HG03095 (cell line): Measurements from ENCODE around the gene OTOF.

ENCODE experiments used
- ATAC-seq: cut with Tn5 transposase; IDR thresholded peaks from one replicate; pipeline ENCODE4 v1.9.1; 2021; ENCODE audit warnings: moderate library complexity; ENCODE audit not compliant: unreplicated experiment

Gene OTOF

DNA sequence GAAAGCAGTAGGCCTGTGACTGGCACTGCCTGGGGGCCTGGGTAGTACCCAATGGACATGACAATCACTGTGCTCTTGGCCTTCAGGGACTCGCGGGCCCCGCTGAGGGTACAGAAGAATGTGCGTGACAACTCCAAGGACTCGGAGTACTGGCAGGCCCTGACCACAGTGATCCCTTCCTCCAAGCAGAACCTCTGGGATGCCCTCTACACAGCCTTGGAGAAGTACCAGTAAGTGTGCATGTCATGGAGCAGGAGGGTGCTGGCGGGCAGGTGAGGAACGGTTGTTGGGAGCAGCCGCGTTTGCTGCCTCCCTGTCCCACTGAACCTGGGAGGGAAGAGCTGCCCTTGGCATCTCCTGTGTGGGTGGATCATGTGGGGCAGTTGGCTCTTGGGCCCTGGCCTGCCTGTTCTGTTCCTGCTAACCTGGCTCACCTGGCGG, 23.3 kb downstream of the OTOF start:
- ATAC-seq: no peak

DNA sequence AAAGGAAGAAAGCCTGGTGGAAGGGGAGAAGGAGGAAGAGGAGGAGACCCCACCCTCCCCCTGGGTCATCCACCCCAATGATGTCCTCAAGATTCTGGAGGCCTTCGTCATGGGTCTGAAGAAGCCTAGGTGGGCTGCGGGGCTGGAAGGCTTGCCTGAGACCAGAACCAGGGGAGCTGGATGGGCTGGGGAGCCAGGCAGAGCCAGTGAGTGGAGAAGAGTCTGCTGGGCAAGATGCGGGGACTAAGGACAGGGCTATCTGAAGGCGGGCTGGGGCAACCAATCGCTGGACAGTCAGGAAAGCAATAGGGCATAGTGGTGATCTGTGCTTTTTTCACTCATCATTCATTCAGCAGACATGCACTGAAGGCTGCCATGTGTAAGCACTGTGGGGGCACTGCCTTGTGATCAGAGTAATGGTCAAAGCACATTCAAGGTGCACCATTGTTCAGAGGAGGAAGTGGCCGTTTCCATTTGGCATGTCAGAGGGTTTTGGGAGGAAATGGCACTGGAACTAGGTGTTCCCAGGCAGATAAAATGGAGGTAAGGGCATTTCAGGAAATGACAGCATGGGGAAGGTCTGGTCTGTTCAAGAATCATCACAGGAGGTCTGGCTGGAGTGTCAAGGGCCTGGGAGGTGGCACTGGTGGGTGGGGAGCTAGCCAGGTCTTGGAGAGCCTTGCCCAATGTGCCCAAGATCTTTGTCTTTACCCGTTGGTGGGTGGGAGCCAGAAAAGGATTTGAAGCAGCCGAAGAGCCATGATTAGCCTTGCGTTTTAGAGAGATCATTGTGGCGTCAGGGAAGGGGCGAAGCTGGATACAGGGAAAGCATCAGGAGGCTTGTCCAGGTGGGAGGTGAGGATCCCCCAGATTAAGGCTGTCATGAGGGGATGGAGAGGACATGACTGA, 24.2 kb downstream of the OTOF start:
- no peak for ATAC-seq

GRCh38 chr2:26451700-26452099, 26.2 kb downstream of the OTOF start:
- ATAC-seq: no peak

- no peak for ATAC-seq
Measured at GRCh38 chr2:26450031-26450635, 27.8 kb downstream of the OTOF start.

GRCh38 chr2:26449278-26450030, 28.5 kb downstream of the OTOF start:
- ATAC-seq: no peak

DNA sequence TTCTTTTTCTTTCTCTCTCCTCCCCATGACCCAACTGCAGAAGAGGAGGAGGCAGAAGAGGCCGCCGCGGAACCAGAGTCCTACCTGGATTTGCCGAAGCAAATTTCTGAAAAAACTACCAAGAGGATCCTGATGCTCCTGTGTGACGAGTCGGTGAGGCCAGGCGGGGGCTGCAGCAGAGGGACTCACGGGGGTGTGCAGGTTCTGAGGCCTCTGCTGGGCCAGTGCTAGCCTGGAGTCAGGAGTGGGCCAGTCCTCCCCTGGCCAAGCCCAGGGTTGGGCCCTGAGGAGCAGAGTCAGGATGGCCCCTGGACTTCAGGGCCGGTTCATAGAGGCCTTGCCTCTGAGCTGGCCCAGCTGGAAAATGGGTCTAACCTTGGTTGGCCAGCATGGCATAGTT, 29.3 kb downstream of the OTOF start:
- no peak for ATAC-seq

- no peak for ATAC-seq
Measured at GRCh38 chr2:26444236-26444635, 33.7 kb downstream of the OTOF start.

DNA sequence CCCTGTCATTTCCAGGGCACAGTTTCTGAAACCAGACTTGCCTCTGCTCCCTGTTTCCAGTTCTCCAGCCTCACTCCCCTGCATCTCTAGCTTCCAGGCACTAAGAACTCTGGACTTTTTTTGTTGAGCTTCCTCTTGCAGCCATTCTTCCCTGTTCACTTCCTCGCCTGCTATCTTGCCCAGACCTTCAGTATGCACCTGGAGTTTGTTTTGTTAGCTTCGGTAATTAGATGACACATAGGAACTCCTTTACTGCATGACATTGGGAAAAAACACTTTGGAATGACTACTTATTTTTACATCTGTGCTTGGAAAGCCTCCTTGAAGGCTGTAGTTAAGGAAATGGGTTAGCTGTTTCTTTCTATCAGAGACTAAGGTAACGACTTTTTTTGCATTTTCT, 35.2 kb downstream of the OTOF start:
- ATAC-seq: no peak

DNA sequence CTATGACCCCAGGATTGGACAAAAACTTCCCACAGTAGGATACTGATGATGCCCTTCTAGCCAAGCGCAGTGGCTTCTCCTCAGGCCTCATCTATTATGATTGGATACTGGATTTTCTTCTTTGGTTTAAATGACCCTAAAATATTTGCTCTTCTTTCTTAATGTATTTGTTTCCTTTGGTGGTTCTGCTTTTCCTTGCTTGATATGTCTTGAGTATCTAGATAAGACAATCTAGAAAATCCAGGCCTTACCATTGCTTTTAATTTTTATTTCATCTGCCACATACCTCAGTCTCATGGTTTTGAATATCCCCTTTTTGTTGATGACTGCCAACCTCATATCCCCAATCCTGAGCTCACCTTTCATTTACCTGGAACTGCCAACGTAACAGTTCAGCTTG, 35.6 kb downstream of the OTOF start:
- ATAC-seq: no peak

DNA sequence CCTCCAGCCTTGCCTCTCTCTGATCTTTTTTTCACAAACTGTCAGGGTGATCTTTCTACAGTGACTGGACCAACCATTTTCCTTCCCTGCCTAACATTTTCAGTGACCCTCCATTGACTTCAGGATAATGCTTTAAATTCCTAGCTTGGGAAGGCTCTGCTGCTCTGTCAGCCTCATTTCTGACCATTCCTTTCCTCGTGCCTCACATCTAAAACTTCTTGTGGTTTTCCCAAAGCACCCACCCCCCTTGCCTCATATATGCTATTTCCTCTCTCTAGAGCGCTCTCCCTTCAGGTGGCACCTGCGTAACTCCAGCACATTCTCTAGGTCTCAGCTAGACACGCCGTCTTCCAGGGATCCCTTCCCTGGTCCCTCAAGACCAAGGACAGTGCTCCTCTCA, 39.0 kb downstream of the OTOF start:
- no peak for ATAC-seq

DNA sequence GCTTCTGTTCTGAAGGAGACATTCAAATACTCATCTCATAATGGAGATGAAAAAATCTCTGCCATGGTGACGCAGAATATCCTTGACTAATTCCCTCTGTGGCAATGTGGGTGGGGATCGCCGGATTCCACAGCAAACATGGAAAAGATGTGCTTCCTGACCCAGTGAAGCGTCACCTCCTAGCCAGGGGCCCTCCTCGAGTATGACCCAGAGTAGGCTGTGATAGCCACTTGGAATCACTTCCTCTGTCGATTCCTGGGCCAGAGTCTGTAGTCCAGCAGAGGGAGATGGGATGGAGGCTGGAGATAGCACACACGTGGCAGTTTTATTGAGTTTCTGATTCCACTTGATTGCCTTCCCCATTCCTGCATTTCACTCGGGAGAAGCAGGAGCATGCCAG, 39.4 kb downstream of the OTOF start:
- no peak for ATAC-seq

- ATAC-seq: no peak
Measured at GRCh38 chr2:26435106-26435505, 42.8 kb downstream of the OTOF start.

- no peak for ATAC-seq
Measured at GRCh38 chr2:26432859-26433258, 45.1 kb downstream of the OTOF start.

DNA sequence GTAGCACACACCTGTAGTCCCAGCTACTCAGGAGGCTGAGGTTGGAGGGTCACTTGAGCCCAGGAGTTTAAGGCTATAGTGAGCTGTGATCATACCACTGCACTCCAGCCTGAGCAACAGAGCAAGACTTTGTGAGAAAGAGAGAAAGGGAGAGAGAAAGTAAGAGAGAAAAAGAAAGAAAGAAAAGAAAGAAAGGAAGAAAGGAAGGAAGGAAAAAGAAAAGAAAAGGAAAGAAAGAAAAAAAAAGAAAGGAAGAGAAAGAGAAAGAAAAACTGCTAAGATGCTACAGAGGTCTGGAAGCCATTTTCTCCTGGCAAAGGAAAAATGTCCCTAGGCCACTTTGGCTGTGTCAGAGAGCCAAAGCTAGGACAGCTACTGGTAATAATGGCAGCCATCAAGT, 45.6 kb downstream of the OTOF start:
- ATAC-seq: no peak

- no peak for ATAC-seq
Measured at GRCh38 chr2:26430826-26431225, 47.1 kb downstream of the OTOF start.

GRCh38 chr2:26429779-26430578, 47.9 kb downstream of the OTOF start:
- ATAC-seq: no peak

- ATAC-seq: no peak
Measured at GRCh38 chr2:26428846-26429245, 49.1 kb downstream of the OTOF start.

- ATAC-seq: no peak
Measured at GRCh38 chr2:26424221-26424620, 53.7 kb downstream of the OTOF start.

DNA sequence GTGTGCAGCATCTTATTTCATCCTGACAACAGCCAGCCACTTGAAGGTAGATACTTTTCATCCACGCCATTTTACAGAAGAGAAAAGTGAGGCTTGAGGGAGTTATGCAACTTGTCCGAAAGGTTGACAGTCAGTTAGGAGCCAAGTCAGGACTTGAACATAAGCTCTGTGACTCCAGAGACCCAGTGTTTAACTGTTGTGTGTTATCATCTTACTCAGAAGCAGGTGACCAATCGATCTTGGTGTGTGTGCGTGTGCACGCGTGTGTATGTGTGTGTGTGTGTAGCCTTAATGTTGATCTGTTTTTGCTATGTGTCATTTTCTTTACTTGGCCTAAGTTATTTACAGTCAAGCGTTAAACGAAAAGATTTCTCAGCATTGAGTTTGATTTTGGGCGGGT, 54.2 kb downstream of the OTOF start:
- ATAC-seq: no peak

DNA sequence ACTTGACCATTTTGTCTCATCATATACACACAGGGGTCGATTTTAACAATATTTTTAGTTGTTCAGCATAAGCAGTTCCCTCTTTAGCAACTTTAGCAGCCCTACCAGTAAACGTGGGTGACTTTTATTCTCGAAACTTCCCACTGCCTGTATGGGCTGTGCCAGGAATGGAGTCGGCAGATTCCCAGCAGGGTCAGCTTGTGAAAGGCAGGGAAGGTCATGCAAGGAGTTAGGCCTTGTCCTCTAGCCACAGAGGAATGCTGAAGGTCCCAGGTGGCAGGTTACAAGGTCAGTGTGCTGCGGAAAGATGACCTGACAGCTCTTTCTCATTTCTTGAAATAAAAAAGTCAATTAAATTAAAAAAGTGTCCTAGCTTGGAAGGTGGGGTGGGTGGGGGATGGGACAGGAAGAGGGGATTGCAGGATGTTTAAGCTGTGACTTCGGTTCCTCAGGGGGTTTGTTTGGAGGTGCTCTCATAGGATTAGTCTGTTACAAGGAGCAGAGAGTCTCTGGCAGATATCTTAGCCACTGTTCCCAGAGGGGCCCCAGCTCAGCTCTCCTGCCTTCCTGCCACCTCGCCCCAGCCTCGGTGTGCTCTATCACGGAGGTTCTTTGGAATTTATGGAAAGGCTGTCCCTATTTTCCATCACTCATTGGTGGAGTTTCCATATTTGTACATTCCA, 54.8 kb downstream of the OTOF start:
- ATAC-seq: no peak
